RPMI7951 (cell line): ENCODE data around the gene GSX2. TPM values are rescaled to one million over a fixed set of nuclear protein-coding genes. Genes with fewer than 3 reads are reported as not detected.
"Not testable (repeated sequence)": the region's sequence is repeated elsewhere in the genome, so short reads cannot be mapped to it uniquely, and the experiment has no call there.

Experiments used
- DNase-seq: peaks from one replicate; pipeline ENCODE4 v3.0.0-alpha.2; 2012; ENCODE audit warnings: low read depth
- total RNA-seq: library from RNA; depleted of rRNA; stranded (reverse); fragments of >200 nt; shearing (Covaris generic); gene quantifications from 2 replicates; pipeline ENCODE4 v1.2.3, GENCODE V29; 2014; rRNA removed

Gene GSX2
- not detected in 2 replicates for total RNA-seq

DNA sequence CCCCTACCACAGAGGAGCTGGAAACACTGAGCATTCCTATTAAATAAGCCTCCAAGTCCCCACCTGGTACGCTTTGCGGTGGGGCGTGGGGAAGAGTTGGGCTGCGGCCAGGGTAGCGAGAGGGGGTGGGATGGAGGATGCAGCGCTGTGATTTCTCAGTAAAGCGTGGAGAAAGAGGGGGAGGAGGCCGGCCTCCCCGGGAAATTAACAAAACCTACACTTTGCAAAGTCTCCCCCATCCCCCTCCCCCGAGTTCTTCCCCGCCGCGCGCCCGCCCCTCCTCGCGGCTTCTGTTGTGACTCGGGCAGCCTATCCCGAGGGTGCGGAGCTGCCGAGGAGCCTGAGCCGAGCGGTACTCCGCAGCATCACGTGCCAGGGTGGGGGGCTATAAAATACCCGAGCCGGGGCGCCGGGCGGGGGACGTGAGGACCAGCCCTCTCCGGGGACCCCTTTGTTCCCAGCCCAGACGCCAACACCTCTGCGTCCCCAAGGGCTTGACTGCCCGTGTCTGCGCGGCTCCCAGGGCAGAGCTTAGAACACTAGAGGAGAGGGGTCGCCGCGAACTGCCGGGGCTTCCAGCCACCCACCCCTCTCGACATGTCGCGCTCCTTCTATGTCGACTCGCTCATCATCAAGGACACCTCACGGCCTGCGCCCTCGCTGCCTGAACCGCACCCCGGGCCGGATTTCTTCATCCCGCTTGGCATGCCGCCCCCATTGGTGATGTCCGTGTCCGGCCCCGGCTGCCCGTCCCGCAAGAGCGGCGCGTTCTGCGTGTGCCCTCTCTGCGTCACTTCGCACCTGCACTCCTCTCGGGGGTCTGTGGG, at the start of gene GSX2:
TSS of gene GSX2 (plus strand) at position 416 of the 827 bp plus-strand sequence. CDS start at position 598, 182 bp downstream.
- DNase-seq: peak; percentile 27

DNA sequence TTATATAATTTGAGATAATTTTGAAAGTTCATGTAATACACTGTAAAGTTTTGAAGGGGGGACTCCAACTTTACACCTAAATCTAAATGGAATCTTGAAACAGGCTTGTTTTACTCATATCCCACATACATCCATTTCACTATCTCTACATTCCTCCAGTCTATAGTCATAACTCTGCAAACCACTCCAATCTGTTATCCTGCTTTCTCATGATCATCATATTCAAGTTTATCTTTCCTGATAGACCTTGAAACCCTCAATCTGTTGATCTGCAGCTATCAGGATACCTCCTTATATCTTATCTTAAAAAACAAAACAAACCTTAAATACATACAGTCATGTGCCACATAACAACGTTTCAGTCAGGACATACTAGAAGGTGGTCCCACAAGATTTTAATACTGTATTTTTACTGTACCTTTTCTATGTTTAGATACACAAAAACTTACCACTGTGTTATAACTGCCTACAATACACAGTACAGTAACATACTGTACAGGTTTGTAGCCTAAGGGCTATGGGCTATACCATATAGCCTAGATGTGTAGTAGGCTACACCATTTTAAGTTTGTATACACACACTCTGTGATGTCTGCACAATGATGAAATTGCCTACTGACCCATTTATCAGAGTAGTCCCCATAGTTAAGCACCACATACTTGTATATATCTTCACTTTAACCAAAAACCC, 49.6 kb upstream of the GSX2 start:
- DNase-seq: peak; percentile 31

DNA sequence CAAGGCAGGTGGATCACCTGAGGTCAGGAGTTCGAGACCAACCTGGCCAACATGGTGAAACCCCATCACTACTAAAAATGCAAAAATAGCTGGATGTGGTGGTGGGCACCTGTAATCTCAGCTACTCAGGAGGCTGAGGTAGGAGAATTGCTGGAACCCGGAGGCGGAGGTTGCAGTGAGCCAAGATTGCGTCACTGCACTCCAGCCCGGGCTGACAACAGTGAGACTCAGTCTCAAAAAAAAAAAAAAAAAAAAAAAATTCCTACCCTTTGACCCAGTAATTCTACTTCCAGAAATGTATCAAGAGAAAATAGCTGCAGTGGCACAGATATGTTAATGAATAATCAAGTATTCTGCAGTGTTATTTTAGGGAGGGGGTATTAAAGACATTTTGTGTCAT, 46.6 kb upstream of the GSX2 start:
- DNase-seq: not testable (repeated sequence)

DNA sequence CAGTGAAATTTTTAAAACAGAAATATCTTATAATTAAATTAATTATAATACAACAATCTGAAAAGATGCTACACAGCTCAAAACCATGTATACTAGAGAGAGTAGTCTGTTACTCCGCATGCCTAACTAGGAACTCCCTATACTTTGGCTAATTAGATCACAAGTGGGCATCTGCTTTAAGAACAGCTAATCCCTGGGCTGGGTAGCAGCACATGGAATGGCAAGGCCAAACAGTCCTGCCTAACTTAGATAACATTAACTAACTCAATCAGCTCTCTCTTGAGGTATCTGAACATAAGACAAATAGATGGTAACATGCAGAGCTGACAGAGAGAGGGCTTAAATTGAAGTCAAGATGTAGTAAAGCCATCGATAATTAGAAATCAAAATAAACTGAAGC, 45.5 kb upstream of the GSX2 start:
- no peak for DNase-seq

DNA sequence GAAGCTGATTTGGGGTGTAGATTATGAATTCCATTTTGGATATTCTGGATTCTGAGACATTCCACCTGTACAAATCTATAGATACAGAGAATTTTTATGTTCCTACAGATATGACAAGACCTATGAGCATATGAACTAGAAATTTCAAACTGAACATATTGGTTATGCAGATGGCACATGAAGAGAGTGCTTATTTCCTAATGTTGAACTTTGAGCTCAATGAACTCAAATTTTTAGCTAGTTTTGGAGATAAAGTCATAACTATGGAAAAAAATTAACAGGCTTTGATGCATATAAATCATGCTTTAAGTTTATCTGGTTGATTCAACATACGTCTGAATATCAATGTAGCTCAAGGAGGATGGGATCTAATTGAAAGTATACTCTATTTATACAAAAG, 44.5 kb upstream of the GSX2 start:
- DNase-seq: no peak

DNA sequence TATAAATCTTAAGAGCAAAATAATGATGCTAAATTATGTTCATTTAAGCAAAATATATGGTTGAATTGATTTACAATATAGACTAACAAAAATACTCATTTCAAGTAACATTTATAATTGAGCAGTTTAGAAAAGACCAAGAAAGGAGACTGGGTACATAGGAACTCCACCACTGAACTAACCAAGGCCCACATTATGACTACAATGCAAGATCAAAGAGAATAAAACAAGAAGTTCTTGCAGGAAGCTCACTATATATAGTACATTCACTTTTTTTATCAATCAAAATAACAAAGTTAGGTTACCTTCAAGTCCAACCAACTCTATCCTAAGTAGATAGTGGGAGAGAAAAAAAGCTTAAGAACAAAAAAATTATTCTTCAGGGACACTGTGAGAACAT, 43.6 kb upstream of the GSX2 start:
- DNase-seq: no peak

DNA sequence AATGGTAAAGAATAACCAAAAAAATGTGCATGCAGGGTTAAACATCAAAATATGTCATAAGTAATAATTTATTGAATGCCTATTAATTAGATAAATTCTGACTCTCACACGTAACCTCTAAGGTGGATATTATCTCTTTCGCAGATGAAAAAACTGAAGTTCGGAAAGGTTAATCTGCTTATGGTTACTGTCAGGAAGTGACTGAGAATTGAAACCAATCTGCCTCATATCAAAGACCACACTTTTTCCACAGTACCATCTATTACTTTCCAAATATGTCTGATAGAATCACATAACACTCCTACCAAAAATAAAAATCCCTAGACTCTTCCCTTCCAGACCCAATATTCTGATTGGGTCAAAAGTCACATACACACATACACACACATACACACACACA, 41.8 kb upstream of the GSX2 start:
- no peak for DNase-seq

DNA sequence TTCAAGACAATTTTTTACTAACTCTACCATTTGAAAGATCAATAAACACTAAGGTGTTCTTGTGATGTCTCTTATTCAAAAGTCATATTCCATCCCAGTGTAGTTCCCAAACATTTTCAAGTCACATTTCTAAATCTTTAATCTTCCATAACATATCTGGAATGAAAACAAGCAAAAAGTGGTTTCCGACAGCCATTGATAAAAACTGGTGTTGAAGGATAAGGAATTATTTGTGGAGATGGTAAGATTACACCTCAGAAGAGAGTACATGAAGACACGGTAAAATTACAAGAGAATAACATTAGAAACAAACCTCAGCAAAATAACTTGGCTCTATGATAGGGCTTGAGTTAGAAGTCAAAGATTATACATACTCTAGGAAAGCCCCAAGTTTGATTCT, 39.8 kb upstream of the GSX2 start:
- no peak for DNase-seq

DNA sequence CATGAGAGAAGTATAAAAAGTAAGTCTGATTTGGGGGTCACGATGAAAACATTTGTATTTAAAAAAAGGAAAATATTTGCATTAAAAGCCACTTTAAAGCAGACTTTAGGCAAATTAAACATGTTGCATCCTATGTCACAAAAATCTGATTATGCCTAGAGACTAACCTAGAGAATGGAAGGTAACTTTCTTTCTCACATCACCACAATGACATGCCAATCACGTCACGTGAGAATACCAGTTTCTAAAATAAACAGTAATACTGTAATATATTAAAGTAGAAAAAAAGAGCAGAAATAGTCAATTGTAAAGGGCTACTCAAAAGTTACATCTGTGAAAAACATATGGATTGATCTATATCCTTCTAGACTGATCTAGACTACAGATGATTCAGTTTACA, 38.9 kb upstream of the GSX2 start:
- DNase-seq: no peak

DNA sequence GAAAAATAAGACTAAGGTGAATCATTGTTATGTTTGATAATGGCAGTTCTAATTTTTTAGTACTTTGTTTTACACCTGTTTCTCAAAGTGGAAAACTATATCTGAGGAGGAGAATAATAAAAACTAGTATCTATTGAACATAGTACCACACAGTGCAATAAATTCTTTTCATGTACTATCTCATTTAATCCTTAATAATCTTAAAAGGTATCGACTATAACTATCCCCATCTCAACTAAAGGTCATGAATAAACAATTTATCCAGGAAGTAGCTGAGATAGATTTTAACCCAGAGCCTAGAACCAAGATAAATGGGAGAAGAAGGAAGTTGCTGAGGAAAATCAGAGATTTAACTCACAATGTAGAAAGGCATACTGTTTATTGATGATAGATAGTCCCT, 38.1 kb upstream of the GSX2 start:
- DNase-seq: no peak

DNA sequence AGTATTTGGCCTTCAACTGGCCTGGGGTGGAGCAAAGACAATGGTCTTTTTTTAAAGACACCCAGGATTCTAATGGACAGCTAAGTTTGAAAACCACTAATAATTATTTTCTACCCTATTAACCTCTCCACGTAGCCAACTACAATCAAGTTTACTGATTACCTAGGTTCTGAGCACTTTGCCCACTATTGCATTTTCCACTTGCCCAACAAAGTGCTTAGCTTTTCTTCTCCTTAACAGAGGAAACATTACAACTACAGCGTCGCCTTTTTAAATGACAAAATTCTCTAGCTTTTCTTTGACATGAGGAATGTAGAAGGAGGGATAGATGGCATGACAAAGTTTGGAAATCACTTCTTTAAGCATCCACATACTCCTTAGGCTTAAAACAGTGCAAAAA, 37.6 kb upstream of the GSX2 start:
- no peak for DNase-seq

DNA sequence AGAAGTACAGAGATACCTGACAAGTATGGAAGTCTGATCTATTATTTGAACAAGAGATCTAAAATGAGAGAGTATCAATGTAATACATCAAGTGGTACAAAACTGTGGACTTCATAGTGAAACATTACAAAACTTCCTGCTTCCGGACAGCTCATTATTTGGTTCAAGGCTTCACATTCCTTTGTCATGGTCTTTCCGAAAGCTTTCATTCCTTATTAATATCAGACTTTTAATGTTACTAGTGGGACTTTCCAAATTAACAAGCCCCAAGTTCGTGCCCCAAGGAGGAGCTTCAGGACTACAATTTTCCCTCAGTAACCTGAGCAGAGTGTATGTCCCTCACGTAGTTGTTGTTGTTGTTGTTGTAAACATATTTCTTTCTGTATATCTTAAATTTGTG, 36.7 kb upstream of the GSX2 start:
- DNase-seq: peak; percentile 37

DNA sequence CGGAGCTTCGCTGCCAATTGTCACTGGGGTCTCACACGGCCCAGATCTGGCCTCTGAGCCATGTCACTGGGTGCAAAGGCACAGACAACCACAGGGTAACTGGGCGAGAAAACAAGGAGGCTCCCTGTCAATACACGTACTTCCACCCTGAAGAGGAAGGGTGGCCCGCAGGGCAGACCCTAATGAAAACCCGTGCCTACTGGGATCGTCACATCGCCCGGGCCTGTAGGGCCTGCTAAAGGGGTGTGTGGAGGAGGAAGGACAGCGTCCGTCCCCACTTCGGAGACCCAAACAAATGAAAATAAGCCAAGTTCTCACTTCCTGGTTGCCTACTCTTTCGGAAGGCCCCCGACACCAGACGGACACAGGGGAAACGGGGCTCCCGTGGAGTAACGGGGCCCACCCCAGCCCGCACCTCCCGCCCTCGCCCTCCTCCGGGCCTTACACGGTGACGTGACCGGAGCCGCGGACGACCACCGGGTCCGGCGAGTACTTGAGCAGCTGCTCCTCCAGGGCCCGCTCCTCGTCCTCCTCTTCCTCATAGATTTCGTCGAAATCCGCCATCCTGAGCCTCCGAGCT, 36.1 kb upstream of the GSX2 start:
- DNase-seq: peak; percentile 24

DNA sequence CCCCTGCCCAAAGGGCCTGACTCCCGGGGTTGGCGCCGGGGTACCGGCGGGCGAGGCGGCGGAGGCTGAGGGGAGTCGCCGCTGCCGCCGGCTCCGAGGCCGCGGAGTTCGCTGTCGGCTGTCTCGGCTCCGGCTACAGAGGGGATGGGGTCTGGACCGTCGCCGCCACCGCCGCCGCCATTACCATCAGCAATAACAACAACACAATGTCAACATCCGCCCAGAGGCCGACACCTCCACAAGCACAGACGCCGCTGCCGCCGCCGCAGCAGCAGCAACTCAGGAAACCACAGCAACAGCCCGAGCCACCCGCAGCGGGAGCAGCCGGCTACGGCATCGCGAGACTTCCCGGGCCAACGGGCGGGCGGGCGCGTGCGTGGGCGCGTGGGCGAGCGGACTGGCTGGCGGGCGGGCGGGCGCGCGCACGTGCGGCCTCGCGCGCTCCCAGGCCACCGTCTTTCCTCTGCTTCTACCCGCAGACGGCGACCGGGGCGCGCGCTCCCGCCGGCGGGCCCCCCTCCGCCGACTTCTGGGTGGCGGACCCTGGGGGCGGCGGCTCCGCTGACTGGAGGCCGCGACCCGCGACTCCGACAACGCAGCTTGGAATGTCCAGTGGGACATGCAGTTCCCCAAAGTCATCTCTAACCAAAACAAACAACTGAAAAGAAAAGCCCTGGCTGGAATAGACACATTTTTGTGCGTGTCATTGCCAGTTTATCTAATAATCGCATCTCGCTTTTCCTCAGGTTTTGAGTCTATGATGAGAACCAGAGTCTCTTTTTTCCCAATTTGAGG, 35.4 kb upstream of the GSX2 start, which contains the start of gene CHIC2:
TSS of gene CHIC2 (minus strand) at position 289 of the 795 bp plus-strand sequence. CDS start 305 bp downstream, outside the sequence.
- DNase-seq: peak; percentile 91

DNA sequence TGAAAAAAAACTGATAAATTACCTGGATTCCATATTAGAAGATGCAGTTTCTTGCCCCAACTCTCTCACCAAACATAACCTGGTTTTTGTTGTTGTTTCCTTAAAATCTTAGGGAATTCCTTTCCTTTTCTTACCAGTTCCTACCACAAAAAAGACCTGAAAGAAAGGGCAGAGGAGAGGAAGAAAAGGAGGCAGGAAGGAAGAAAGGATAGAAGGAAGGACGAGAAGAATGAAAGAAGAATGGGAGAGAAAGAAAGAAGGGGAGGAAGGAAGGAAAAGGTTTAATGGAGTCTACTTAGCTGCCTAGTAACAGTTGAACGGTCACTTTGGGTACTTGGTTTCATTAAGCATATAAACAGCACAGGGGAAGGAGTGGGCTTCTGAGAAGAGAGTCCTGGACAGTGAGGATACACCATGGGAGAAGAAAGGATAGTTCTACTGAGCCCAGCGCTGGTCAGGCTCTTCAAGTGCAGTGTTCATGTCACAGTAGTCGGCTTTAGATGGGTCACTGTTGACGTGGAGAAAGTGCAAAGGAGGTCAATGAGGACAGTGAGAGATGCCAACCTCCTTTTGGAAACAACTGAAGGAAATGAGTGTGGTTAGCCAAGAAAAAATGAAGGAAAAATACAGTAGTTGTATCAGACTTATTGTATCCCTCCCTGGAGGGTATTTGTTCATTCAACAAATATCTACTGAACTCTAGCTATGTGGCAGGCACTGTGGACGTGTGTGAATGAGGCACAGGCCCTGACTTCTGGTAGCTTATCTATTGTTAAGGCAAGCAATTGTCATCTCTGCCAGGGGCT, 34.5 kb upstream of the GSX2 start:
- peak; percentile 38 for DNase-seq

DNA sequence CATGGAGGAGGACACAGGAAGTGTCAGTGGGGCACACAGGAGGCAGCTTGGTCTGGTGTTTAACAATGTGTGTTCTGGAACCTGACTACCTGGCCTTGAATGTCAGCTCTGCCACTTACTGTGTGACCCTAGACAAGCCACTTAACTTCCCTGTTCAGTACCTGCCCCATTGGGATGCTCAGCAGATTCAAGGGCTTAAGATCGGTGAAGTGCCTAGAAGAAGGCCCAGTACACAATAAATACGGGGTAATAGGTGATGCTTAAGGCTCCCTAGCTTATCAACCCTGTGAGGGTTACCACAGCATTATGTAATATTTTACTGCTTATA, 33.9 kb upstream of the GSX2 start:
- DNase-seq: no peak

DNA sequence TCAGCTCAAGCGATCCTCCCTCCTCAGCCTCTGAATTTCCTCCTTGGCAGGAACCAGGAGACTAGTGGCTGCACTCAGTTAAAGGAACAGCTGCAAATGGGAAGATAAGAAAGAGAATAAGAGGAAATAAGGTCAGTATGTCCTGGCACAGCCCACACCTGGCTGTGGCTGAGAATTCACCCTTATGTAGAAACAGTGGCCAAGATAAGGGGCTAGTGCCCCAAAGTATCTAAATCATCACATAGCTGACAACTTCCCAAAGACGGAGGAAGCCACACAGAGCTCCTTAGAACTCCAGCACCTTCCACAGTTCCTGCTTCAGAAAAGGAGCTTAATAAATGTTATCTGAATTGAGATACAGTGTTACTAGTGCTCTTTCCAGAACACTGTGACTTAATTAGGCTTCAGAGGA, 33.2 kb upstream of the GSX2 start:
- DNase-seq: no peak

DNA sequence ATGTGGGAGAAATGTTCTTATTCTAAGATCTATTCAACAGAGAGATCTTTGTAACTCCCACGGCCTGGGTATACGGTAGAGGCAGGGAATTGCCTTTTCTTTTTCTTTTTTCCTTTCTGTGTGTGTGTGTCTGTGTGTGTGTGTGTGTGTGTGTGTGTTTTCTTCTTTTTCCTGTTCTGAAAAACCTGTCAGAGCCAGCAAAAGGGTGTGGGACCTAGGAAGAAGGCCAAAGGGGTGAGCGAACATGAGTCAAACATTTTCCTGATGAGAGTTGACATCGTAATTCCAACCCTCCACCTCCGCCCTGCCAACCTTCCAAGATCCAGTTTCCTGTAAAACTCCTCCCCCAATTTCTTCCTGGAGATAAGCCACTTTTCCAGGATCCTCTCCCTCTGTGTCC, 32.8 kb upstream of the GSX2 start:
- DNase-seq: peak; percentile 71

DNA sequence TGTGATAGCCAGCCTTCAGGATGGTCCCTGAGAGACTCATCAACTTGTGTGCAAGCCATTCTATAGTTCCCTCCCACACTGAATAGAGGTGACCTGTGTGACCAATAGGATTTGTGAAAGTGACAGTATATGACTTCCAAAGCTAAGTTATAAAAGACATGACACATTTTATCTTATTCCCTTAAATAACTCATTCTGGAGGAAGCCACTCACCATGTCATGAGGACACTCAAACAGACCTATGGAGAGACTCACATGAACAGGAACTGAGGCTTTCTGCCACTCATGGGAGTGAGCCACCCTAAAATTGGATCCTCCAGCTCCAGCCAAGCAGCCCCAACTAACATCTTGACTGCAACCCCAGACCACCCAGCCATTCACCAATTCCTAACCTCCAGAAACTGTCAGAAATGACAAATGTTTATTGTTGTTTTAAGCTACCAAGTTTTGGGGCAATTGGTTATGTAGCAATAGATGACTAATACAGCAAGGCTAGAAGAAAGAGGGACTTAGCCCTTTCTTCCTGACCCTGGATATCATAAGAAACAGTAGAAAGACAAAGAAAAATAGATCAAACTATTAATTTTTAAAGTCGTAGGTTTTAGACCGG, 26.6 kb upstream of the GSX2 start:
- DNase-seq: no peak

DNA sequence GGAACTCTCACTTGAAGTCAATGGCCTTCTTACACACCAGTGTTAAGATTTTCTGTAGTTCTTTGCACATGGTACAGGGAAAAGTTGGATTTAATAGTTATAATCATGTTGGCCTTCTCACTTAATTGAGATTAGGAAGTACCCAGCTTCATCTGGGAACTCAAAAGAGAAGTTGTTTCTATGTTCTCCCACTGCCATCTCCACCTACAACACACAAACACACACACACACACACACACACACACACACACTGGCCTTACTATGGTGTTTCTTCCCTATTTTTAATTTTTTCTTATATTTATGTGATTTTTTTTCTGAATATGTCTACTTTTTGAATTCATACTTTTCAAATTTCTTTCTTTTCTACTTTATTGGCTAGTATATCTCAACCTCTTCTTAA, 25.6 kb upstream of the GSX2 start:
- no peak for DNase-seq

DNA sequence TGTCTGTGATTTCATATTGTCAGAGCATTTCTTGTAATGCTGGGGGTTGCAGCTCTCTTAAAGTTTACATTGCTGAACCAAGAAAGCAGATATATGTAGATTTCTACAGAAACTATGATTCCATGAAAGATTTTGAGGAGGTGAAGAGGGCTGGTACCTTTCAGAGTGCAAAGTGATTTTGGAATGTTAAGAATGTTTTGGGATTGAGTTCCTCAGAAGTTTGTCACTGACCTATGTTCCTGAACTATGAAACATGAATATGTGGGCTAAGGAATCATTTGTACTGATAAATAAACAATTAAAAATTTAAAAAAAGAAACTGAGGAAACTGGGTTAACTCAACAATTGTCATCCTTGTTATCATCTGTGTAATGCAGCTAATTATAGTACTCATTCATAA, 23.3 kb upstream of the GSX2 start:
- DNase-seq: no peak
